ENCODE results near the gene SPTBN1. TPM values are rescaled to one million over a fixed set of nuclear protein-coding genes. Genes with fewer than 3 reads are reported as not detected.

Gene SPTBN1
- total RNA-seq, 1 donor from 2014 or later = 320 TPM

DNA sequence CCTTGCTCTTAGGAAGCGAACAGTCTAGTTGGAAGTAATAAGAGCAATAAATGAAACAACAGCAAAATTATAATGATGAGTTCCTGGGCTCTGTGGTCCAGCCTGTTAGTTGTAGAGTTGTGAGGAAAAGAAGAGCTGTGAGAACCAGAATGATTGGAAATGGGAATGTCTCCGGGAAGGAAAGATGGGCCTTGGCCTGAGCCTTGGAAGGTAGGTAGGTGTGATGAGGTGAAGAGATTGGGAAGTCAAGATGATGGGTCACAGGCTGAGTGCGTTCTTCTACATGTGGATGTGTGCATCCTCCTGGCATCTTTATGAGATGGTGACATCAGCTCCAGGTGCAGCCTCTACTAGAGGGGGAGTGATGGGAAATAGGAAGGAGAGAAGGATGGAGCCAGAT lies 152.1 kb downstream of the SPTBN1 start:
- no peak for DNase-seq (ENCODE audit: low spot score)

DNA sequence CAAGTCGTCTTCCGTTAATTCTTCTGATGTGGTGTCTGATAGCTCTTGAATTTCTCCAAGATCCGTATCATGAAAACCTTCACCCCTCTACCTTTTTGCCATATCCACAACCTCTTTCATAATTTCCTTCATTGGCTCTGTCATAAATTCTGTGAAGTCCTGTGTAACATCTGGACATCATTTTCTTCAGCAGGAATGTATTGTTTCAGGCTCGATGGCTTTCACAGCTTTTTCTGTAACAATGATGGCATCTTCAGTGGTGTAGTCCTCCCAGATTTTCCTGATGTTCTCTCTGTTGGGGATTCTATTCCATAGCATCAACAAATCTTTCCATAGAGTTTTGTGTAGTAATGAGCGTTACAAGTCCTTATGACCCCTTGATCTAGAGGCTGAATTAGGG lies 153.1 kb downstream of the SPTBN1 start:
- DNase-seq (ENCODE audit: low spot score) = no peak

DNA sequence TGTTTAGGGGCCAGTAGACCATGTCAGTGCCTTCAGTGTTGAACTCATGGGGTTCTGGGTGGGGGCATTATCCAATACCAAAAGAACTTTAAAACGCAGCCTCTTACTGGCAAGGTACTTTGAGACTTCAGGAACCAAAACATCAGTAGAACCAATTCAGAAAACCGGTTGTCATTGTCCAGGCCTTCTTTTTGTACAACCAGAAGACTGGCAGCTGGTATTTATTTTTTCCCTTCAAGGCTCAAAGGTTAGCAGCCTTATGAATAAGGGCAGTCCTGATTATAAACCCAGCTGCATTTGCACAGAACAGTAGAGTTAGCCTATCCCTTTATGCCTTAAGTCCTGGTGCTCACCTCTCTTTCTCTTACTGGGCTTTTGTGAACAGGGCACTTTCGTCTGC lies 153.5 kb downstream of the SPTBN1 start:
- no peak for DNase-seq (ENCODE audit: low spot score)

- no peak for DNase-seq (ENCODE audit: low spot score)
These were observed 154.6 kb downstream of the SPTBN1 start for GRCh38 chr2:54610700-54611099.

- no peak for DNase-seq (ENCODE audit: low spot score)
These were observed 155.9 kb downstream of the SPTBN1 start for GRCh38 chr2:54611830-54612545.

- DNase-seq (ENCODE audit: low spot score) = no peak
These were observed 157.3 kb downstream of the SPTBN1 start for GRCh38 chr2:54613386-54613785.

DNA sequence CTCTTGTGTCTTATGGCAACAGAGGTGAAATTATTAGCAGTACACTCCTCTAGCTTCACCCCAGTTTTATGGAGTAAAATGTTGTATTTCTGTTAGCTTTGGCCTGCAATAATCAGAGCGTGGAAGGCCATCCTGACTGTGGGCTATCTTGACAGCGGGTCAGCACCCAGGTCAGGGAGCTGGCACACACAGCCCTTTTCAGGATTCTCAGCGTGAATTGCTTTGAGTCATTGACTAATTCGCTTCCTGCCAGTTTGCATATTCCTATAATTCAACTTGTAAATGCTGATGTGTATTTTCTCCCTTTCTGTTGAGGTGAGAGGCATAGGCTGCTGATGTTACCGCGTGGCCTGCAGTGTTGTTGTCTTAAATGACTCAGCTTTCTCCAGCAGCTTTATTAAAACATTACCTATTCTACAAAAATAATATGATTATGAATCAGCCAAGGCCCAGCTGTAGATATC lies 157.7 kb downstream of the SPTBN1 start:
- no peak for DNase-seq (ENCODE audit: low spot score)

GRCh38 chr2:54614819-54615218 lies 158.7 kb downstream of the SPTBN1 start:
- DNase-seq (ENCODE audit: low spot score) = no peak

DNA sequence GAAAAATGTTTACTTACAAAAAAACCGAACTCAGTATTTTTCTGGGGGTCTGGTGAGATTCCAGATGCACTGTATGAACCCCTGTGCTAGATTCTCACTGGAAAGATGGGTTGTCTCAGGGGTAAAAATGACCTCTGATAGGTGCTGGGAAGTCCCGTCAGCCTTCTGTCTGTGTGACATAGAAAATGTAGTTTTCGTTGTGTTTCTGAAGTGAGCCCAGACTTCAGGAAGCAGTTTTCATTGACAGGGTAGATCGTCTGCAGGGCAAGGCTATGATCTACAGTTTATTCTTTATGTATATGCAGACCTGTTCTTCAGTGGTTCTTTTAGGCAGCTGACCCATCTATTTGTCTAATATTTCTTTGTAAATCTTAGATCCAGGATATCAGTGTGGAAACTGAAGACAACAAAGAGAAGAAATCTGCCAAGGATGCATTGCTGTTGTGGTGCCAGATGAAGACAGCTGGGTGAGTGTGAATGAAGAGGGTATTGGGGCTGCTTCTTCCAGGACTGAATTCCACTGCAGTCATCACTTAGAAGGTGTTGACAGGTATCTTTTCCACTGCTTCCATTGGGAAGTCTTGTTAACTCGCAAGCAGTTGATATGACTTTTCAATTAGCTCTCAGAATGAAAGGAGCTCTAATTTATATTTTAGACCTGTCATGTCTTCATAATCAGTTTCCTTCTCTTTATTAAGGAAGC lies 159.9 kb downstream of the SPTBN1 start:
- no peak for DNase-seq (ENCODE audit: low spot score)

- DNase-seq (ENCODE audit: low spot score) = no peak
These were observed 161.3 kb downstream of the SPTBN1 start for GRCh38 chr2:54617409-54617808.

GRCh38 chr2:54618646-54619565 lies 162.8 kb downstream of the SPTBN1 start:
- peak; percentile 39 for DNase-seq (ENCODE audit: low spot score)

GRCh38 chr2:54619660-54620231 lies 163.6 kb downstream of the SPTBN1 start:
- DNase-seq (ENCODE audit: low spot score) = no peak

DNA sequence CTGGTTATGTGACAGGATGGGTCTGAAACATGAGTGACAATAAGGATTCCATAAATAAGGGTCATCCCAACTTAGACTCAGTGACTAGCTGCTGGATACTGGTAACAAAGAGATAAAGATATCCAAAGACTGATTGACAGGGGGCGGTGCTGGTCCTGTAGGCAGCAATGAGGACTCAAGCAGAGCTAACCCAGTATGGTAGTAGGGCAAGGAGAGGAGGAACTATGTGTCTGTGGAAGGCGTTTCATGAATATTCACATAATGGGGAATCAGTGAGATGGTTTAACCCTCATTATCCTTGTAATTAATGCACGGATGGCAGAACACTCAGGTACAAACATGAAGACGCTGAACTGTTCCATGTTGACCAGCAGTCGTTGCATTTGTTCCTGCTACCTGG lies 164.8 kb downstream of the SPTBN1 start:
- no peak for DNase-seq (ENCODE audit: low spot score)

DNA sequence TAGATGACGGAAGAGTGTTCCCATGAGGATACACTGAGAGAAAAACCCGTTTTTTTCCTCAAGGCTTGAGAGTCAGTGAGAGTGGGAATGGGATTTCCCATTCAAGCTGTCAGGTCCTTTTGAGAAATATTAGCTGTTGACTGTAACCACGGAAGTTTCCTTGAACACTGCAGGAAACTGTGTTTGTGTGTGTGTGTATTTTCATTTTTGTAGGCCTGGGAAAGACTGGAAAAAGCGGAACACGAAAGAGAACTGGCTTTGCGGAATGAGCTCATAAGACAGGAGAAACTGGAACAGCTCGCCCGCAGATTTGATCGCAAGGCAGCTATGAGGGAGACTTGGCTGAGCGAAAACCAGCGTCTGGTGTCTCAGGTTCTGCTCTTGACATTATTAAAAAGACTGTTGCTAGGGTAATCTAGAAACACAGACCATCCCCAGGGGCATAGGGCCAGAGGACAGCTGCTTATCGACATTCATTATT lies 168.5 kb downstream of the SPTBN1 start:
- DNase-seq (ENCODE audit: low spot score) = no peak

DNA sequence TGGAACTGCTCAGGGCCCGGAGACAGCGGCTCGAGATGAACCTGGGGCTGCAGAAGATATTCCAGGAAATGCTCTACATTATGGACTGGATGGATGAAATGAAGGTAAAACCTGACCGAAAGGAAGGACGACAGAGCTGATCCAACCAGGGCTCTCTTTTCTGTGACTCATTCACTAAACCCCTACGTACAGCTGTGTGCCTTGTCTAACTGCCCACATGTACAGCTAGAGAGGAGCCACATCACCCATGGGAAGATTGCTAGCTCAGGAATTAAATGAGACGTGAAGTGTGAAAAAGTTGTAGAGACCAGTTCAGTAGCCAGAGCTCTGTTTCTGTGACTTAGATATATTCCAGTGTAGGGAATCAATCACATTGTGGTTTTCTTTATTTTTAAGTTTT lies 170.0 kb downstream of the SPTBN1 start:
- DNase-seq (ENCODE audit: low spot score) = no peak

- no peak for DNase-seq (ENCODE audit: low spot score)
These were observed 170.8 kb downstream of the SPTBN1 start for GRCh38 chr2:54626884-54627283.

GRCh38 chr2:54627973-54628372 lies 171.8 kb downstream of the SPTBN1 start:
- no peak for DNase-seq (ENCODE audit: low spot score)

DNA sequence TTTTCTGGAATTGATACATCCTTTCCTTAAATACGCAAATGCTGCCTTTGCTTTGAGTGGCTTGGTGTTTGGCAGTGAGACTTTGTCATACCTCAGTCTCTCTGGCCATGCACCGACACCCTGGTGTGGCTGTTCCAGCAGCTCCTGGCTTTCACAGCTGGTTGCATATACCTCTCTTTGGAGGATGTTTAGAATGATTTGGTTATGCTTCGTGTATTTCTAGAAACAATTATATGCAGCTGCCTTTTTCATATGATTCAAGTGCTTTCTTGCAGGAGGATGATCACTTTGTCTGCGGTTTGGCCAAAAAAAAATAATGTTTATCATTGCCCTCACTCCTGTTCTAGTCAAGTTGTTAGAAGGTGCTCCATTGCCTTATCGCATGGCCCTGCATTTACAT lies 172.3 kb downstream of the SPTBN1 start:
- DNase-seq (ENCODE audit: low spot score) = no peak

- no peak for DNase-seq (ENCODE audit: low spot score)
These were observed 172.8 kb downstream of the SPTBN1 start for GRCh38 chr2:54628957-54629356.

GRCh38 chr2:54629390-54629789 lies 173.3 kb downstream of the SPTBN1 start:
- no peak for DNase-seq (ENCODE audit: low spot score)

Measured in umbilical cord (tissue), 2 donors.